Measurements from ENCODE around the gene SURF4. TPM values are rescaled to one million over a fixed set of nuclear protein-coding genes. Genes with fewer than 3 reads are reported as not detected.

The SURF4 gene
- 477 and 493 TPM in 2 replicates for total RNA-seq (2014; rRNA removed; shearing (Covaris generic))

GRCh38 chr9:133375724-133376654 is at the start of gene SURF4, which contains the start of gene STKLD1:
SURF4 (minus strand) TSS chr9:133376060; CDS start chr9:133375969, 91 bp downstream.
STKLD1 (plus strand) TSS chr9:133376366; CDS start chr9:133376474, 108 bp downstream.
- peak; percentile 99 for DNase-seq (ENCODE audit: low read depth)

GRCh38 chr9:133425049-133425632 is 49.3 kb upstream of the SURF4 start:
- no peak for DNase-seq (ENCODE audit: low read depth)

- DNase-seq (ENCODE audit: low read depth): no peak
Observed at GRCh38 chr9:133424187-133424586, 48.3 kb upstream of the SURF4 start.

GRCh38 chr9:133423216-133423615 is 47.4 kb upstream of the SURF4 start:
- DNase-seq (ENCODE audit: low read depth): no peak

- DNase-seq (ENCODE audit: low read depth): peak; percentile 49
Observed at GRCh38 chr9:133421615-133422542, 46.0 kb upstream of the SURF4 start, which contains the start of gene ADAMTS13. ADAMTS13 (plus strand) TSS chr9:133422367; CDS start chr9:133422444, 77 bp downstream.

- no peak for DNase-seq (ENCODE audit: low read depth)
Observed at GRCh38 chr9:133420392-133420827, 44.5 kb upstream of the SURF4 start.

- DNase-seq (ENCODE audit: low read depth): no peak
Observed at GRCh38 chr9:133419005-133419404, 43.1 kb upstream of the SURF4 start.

GRCh38 chr9:133417541-133418461 is 41.9 kb upstream of the SURF4 start, which contains the start of gene REXO4:
REXO4 (minus strand) TSS chr9:133418010; CDS start chr9:133417844, 166 bp downstream.
- DNase-seq (ENCODE audit: low read depth): peak; percentile 95

GRCh38 chr9:133415170-133415569 is 39.3 kb upstream of the SURF4 start:
- DNase-seq (ENCODE audit: low read depth): no peak

GRCh38 chr9:133408042-133408441 is 32.2 kb upstream of the SURF4 start:
- no peak for DNase-seq (ENCODE audit: low read depth)

- DNase-seq (ENCODE audit: low read depth): peak; percentile 86
Observed at GRCh38 chr9:133406480-133407307, 30.8 kb upstream of the SURF4 start.

- DNase-seq (ENCODE audit: low read depth): no peak
Observed at GRCh38 chr9:133405508-133406438, 29.9 kb upstream of the SURF4 start.

- no peak for DNase-seq (ENCODE audit: low read depth)
Observed at GRCh38 chr9:133404454-133405002, 28.7 kb upstream of the SURF4 start.

GRCh38 chr9:133403766-133404453 is 28.1 kb upstream of the SURF4 start:
- DNase-seq (ENCODE audit: low read depth): peak; percentile 49

GRCh38 chr9:133402689-133403088 is 26.8 kb upstream of the SURF4 start:
- no peak for DNase-seq (ENCODE audit: low read depth)

- no peak for DNase-seq (ENCODE audit: low read depth)
Observed at GRCh38 chr9:133401588-133401987, 25.7 kb upstream of the SURF4 start.

- no peak for DNase-seq (ENCODE audit: low read depth)
Observed at GRCh38 chr9:133400292-133400691, 24.4 kb upstream of the SURF4 start.
